ENCODE results near the gene CFAP126.
"Not testable (repeated sequence)": the region's sequence is repeated elsewhere in the genome, so short reads cannot be mapped to it uniquely, and the experiment has no call there.

The CFAP126 gene

DNA sequence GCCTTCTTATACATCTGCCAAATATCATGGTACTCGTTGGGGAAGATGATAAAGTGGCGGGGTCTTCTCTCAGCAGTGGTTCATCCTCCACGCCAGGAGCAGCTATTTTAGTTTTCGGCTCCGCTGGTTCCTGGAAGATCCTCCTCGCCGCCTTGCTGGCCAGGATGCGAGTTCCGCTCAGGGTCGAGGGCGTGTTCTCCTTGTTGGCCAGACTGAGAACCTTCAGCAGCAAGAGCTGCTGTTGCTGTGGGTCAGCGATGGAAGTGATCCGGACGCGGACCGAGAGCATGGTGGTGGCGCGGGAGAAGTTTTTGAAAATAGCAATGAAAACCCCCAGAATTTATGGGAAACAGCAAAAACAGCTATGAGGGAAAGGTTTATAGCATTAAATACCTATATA, 11.4 kb upstream of the CFAP126 start:
- DNase-seq, result no peak

DNA sequence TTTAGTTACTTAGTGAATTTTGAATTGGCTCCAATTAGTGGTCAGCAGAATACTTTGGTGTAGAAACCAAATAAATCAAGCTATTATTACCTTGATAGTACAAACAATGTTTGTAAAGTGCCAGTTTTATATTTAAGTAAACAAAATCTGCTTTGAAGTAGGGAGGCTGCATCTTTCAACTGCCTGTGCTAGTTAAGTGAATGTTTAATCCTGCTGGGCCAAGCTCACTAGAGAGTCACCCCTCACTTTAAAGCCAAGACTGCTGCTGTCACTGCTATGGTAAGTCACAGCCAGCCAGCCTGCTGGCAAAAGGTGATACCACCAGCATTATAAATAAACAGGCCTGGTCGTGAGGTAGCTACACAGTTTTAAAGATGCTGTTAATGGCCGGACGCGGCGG, 10.3 kb upstream of the CFAP126 start:
- no peak for DNase-seq

DNA sequence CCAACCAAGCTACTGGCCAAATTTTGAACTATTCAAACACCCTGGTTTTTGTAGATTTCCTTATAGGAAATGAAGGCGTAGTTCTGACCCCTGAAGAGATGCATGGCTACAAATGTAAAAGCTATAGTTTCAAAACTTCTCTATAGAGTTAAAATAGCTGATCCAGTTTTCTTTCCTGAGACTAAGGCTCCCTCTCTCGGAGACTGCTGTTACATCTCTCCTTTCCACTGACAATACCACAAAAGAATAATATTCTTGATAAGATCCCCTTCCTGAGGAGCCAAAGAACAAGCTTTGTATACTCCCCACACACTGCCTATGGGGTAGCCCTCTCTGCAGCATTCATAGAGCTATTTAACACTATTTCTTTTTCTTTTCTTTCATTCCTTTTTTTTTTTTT, 6.7 kb upstream of the CFAP126 start:
- no peak for DNase-seq

DNA sequence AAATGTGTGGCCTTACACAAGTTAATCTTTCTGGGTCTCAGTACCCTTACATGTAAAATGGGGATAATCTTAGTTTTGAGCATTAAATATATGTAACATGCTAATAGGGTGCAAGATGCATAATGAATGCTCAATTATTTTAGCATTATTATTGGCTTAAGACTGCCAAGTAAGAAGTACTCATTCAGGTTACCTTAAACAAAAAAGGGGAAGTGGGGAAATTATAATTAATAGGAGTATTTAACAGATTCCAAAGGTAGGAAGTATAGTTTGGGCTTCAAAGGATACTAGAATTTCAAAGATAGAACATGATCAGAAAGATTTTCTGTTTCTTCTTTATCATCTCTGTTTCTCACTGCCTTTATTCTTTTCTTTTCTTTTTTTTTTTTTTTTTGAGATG, 5.8 kb upstream of the CFAP126 start:
- DNase-seq, result no peak

DNA sequence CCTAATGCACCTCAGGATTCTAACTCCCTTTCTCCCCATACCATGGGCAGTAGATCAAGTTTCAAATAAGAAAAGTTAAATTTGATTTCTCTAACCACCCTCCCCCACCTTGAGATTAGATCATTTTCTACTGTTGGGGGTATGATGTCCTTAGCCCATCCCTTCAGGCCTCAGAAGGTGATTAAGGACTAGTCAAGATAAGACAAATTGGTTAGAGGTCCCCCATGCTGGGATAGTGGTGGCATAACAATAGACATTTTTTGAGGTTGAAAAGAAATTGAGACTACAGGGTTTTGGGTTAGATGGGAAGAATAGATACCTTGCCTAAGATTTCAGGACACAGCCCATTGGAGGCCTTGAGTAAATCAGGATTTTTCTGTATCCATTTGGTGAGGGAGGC, 2.5 kb downstream of the CFAP126 start:
- DNase-seq, result no peak

DNA sequence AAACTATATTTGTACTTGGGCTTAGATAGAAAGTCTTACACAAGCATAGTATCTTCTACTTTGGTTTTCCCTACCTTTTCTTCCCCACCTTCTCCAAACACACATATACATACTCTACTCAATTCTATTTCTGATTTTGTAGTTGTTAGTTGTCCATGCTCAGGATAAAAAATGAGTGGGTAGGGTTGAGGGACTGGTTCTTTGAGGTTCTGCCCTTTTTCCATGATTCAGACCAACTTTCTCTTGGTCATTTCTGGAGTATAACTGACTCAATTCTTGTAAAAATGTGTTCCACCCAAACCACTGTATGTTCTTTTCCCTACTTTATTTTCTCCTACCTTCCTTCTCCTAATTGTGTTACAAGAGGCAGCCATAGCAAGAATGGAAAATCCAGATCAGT, 3.3 kb downstream of the CFAP126 start:
- no peak for DNase-seq

DNA sequence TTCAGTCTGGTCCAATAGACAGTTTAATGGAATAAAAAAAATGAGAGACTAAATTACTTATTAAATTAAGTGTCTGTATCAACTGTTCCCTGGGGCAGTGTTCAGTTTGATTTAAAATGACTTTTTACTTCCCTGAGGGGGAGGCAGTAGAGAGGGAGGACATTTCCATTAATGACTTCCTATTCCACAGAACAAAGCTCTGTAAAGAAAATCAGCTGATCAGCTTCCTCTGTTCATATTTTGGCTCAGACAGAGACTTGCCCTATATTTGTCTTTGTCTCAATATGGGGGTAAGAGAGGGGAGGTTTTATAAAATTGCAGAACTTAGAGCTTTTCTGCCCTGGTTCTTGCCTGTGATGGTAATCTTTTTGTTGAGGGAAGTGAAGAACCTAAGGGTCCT, 8.4 kb downstream of the CFAP126 start:
- no peak for DNase-seq

DNA sequence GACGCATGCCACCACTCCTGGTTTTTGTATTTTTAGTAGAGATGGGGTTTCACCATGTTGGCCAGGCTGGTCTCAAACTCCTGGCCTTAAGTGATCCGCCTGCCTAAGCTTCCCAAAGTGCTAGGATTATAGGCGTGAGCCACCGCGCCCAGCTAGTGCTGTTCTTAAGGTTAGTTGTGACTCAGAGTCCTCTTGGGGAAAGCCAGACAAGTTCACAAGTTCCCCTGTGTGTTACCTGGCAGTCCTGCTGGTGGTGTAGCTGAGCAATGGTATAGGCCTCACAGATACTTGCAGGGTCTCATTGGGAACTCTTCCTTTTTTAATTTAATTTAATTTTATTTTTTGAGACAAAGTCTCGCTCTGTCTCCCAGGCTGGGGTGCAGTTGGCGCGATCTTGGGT, 10.6 kb downstream of the CFAP126 start:
- no peak for DNase-seq

DNA sequence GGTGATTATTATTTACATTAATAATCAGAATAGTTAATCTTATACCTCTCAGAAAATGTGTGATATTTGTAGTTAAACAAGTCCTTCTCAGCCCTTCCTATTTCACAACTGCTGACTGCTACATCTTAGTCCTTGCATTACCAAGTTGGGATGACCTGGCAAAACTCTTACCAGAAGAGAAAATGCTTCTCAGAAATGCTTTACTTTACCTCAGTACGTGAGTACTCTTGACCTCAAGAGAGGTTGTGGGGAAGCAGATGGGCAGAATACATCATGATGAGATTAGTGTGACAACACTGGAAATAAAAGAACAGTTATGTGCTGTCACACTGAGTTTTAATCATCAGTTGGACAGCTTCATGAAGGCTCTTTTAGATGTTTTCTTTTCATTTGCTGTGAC, 16.2 kb downstream of the CFAP126 start:
- DNase-seq, result no peak

DNA sequence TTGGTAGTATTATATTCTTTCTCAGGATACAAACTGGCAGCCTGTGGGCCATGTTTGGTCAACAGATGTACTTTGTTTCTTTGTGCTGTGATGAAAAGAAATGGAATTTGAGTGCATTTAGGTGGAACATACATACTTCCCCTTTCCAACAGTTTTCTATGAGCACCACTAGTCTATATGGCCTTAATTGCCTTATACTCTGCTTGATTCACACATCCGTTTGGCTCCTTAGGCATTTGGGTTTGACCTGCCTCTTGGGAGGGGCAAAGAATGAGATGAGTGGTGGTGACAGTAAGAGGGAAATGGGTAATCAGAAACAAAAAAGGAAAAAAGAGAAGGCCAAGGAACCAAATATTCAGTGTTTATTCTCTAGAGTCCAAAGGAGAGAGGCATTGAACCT, 17.0 kb downstream of the CFAP126 start:
- no peak for DNase-seq

DNA sequence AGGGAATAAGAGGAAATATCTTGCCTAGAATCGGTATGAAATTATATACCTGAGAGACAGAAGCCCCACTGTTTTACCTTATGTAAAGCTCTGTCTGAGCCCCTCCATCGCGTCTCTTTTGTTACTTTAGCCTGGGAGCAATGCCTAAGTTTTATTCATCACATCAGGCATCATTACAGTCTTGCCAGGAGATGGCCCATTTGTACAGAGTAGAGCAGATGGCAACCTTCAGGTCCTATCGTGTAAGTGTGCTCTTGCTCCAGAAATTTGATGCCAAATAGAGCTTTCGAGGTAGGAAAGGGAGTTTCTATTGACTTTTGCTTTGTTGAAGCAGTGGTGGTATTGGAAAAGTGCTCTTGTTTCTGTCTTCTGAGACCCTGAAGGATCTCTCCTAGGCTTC, 24.9 kb downstream of the CFAP126 start:
- DNase-seq, result no peak

DNA sequence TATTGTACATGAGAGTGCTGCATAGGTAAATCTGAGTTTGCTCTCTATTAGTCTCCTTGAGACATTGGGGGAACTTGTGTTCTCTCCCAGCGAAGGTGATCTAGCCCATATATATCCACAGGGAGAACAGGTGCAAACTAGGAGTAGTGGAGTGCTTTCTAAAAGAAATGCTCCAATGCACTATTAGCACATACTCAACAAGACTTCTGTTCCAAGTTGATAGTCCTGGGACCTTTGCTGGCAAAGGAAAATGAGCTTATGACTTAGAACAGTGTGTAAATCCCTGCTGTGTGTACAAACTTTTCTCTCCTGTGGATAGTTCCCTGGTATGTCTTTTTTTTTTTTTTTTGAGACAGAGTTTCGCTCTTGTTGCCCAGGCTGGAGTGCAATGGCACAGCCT, 25.5 kb downstream of the CFAP126 start:
- DNase-seq, result no peak

DNA sequence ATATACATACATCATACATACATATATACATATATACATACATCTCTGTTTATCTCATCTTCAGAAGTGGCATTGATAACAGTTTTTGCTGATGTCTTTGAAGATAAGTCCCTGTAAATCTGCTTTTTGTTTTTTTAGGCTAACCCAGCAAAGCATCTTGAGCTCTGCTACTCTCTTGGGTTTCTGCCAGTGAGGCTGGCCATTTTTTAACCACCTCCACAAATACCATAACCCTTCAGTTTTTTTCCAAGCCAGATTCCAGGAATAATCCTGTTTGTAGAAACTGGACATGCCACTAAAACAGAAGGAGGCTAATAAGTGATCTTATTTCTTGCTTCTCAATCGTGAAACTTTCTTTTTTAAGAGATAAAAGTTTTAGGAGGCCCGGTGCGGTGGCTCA, 31.9 kb downstream of the CFAP126 start:
- no peak for DNase-seq

DNA sequence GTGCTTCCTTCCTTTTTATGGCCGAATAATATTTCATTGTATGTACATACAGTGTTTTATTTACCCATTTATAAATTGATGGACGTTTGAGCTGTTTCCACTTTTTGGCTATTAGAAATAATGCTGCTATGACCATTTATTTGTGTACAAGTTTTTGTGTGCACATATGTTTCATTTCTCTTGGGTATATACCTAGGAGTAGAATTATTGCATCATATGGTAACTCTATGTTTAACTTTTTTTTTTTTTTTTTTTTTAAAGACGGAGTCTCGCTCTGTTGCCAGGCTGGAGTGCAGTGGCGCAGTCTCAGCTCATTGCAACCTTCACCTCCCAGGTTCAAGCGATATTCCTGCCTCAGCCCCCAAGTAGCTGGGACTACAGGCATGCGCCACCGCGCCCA, 34.5 kb downstream of the CFAP126 start:
- DNase-seq, result no peak

DNA sequence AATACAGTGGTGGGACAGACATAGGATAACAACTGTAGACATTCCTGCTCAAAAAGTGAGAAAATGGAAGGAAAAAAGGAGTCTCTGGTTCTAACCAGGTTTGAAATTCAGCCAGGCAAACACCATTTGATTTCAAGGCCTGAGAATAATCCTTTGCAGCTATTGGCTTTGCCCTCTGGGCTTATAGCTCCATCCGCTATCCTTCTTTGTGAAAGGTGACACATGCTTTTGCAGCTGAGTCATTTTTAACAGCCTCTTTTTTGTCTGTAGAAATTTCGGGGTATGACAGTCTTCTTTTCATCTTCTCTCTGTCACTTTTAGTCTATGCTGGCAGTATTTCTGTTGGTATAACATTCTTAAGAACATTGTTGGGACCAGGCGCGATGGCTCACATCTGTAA, 37.3 kb downstream of the CFAP126 start:
- DNase-seq, result no peak

DNA sequence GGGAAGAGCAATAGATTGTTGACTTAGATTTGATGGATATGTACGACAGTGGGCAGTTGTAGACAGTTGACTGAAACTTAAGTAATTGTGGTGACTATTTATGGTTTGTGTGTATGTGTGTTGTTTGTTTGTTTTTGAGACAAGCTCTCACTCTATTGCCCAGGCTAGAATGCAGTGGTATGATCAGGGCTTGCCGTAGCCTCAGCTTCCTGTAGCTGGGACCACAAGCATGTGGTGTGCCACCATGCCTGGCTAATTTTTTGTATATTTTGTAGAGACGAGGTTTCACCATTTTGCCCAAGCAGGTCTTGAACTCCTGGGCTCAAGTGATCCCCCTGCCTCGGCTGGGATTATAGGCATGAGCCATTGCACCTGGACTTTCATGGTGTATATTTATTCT, 43.7 kb downstream of the CFAP126 start:
- DNase-seq, result peak; percentile 11

DNA sequence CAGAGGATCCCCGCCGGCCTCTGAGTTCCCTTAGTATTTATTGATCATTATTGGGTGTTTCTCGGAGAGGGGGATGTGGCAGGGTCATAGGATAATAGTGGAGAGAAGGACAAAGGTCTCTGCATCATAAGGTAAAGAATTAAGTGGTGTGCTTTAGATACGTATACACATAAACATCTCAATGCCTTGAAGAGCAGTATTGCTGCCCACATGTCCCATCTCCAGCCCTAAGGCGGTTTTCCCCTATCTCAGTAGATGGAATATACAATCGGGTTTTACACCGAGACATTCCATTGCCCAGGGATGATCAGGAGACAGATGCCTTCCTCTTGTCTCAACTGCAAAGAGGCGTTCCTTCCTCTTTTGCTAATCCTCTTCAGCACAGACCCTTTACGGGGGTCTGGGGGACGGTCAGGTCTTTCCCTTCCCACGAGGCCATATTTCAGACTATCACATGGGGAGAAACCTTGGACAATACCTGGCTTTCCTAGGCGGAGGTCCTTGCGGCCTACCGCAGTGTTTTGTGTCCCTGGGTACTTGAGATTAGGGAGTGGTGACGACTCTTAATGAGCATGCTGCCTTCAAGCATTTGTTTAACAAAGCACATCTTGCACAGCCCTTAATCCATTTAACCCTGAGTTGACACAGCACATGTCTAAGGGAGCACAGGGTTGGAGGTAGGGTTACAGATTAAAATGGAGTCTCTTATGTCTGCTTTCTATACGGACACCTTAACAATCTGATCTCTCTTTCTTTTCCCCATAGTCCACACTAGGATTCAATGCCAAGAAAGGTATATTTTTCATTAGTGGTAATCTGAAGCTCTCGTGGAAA, 51.6 kb downstream of the CFAP126 start:
- DNase-seq, result not testable (repeated sequence)

Measured in CD4-positive, alpha-beta T cell treated with Interleukin-4 for 4 hours (primary cell).